Lower leg skin (tissue), 3 donors: ENCODE results near the gene SESTD1.

Source experiments
- POLR2A ChIP-seq, 2 donors: fragments of 450-650 bp; IDR thresholded peaks; one replicate each; pipeline ENCODE4 v1.6.1; 2016 to 2017; ENCODE audit warnings: antibody characterized with exemption in 2 of 2, mild to moderate bottlenecking in 1 of 2, moderate library complexity in 1 of 2
- TF ChIP-seq, protein P1 (sequence below), 3 donors: fragments of 450-650 bp; IDR thresholded peaks; one replicate each; pipeline ENCODE4 v1.5.1; 2016; ENCODE audit warnings: antibody characterized with exemption in 3 of 3, mild to moderate bottlenecking in 3 of 3, moderate library complexity in 2 of 3

DNA sequence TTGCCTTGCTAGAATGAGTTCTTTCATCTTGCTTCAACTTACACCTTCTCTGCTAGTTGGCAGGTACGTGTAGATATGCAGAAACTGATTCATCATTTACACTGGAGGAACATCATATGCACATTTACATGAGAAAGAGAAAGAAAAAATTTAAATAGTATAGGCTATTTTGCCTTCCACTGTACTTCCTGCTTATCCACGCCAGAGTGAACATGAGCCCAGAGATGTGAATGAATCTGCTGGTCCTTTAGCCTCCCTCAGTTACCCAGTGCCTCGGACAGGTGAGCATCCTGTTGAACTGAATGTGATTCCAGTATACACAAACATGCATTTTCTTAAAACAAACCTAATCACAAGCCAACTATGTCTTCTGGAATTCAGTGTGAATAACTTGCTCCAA lies 83.6 kb downstream of the SESTD1 start:
- TF ChIP-seq, protein P1, sequence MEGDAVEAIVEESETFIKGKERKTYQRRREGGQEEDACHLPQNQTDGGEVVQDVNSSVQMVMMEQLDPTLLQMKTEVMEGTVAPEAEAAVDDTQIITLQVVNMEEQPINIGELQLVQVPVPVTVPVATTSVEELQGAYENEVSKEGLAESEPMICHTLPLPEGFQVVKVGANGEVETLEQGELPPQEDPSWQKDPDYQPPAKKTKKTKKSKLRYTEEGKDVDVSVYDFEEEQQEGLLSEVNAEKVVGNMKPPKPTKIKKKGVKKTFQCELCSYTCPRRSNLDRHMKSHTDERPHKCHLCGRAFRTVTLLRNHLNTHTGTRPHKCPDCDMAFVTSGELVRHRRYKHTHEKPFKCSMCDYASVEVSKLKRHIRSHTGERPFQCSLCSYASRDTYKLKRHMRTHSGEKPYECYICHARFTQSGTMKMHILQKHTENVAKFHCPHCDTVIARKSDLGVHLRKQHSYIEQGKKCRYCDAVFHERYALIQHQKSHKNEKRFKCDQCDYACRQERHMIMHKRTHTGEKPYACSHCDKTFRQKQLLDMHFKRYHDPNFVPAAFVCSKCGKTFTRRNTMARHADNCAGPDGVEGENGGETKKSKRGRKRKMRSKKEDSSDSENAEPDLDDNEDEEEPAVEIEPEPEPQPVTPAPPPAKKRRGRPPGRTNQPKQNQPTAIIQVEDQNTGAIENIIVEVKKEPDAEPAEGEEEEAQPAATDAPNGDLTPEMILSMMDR (IDR thresholded peaks at IDR 0.05): no peak
- no peak for TF ChIP-seq POLR2A (IDR thresholded peaks at IDR 0.05)
